ENCODE data around the gene UGT1A1.

GRCh38 chr2:233747283-233747544 is 12.9 kb upstream of the UGT1A1 start:
- no peak for TF ChIP-seq CTCF (IDR thresholded peaks at IDR 0.05)
- TF ChIP-seq POLR2A (IDR thresholded peaks at IDR 0.05): no peak

Measured in esophagus squamous epithelium (tissue), 4 donors.